Activated CD8-positive, alpha-beta memory T cell treated with anti-CD3 and anti-CD28 coated beads for 1 hour (primary cell): ENCODE data around the gene UMODL1.

ENCODE experiments used
- DNase-seq, 2 donors: peaks; one replicate each; pipeline ENCODE4 v3.0.0-alpha.2; 2020; ENCODE audit warnings: low read depth in 1 of 2; ENCODE audit errors: extremely low read depth in 1 of 2

The UMODL1 gene

DNA sequence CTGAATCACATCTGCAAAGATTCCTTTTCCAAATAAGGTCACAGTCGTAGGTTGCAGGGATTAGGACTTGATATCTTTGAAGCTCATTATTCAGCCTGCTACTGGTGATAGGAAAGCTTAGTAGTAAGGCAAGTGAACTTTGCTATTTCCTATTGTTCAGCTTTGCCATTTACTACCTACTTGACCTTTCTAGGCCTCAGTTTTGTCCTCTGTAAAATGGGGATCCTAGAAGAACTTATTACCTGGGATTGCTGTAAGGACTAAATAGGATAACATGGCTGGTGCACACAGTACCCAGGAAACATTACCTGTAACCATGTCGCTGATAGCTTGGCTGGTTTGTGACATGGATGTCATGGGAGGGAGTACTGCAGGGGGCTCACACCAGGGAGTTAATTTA, 24.5 kb downstream of the UMODL1 start:
- no peak for DNase-seq

DNA sequence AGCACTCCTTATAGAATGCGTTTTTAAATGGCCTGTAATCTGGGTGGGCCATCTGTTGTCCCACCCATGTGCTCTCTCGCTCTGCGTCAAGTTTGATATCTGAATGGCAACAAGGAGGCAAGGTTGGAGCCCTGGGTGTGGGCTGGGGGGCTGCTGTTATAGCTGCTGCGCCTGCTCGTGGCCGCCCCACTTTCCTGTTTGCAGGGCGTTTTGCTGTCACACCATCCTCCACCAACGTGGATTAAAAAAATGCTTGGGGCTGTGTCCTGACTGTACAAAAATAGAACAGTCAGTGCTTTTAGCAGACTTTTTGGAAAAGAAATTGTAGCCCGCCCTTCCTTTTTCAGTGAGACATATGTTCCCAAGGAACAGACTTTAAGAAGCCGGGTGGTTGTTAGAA, 25.4 kb downstream of the UMODL1 start:
- DNase-seq: no peak

DNA sequence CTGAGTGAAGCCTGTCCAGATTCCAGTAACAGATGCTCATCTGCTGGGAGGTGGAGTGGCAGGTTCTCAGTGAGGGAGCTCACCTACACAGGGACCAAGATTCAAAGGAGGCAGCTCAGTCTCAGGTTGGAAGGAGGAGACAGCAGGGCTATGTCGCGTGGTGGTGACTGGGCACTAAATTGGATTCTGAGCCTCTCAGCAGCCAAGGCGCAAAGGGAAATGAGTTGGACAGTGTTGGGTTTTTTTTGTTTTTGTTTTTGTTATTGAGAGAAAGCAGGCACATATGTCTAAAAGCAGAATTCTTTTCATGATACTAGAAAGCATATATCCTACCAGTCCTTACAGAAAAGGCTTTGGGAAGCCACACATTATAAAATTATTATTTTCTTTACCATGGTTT, 26.2 kb downstream of the UMODL1 start:
- no peak for DNase-seq

DNA sequence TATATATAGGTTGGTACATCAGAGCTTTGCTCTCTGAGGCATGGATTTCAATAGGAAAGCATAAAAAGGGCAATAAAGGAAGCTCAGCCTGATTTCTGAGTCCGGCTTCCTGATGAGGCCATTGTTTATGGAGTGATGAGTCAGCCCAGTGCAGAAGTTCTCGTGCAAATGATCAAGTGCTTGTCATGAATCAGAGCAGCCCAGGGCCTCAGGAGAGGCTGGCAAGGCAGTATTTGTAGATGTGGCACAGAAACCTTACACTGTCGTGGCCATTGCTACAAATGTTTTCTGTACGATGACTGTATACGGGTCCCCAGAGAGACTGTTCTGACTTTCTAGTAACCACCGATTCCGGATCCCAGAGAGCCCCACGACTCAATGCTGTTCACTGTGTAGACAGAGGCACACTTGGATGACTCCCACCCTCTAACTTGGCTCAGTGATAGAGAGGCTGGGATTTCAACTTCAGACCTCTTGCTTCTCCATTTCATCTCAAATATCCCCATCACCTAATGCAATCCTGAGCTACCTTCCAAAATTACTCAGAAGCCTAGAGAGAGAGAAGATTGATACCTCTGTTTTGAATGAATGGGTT, 26.8 kb downstream of the UMODL1 start:
- no peak for DNase-seq

DNA sequence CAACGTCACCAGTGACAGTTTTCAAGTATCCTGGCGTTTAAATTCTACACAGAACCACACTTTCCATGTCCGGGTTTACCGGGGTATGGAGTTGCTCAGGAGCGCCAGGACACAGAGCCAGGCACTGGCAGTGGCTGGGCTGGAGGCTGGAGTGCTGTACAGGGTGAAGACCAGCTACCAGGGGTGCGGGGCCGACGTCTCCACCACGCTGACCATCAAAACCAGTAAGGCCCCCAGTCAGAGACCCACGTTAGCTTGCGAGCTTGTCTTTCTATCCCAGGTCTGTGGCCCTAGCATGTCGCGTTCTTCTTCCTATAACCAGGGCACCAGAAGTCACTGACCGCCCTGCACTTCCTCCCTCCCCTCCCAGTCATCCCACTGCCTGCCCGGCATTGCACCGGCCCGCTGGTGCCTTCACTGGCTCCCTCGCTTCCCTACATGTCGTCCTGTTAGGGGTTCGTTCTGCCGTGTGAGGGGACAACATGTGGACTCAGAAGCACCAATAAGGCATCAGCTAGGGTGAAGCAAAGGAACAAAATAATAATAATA, 27.9 kb downstream of the UMODL1 start:
- DNase-seq: no peak

DNA sequence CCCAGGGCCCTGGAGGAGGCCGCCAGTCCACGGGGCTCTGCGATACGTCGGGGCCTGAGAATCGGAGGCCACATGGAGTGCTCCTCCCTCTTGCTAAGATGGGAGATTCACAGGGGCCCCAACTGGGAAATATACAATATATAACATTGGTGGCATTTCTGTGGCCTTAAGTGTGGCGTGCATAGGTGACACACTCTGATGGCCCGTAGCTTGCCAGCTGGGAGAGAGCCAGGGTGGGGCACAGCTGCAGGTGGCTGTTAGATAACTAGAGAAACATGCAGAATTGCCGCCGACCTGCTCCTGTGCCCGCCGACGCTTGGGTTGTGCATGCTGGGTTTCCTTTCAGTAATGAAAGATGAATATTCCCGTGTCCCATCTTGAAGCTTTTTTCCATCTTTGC, 30.1 kb downstream of the UMODL1 start:
- DNase-seq: no peak

DNA sequence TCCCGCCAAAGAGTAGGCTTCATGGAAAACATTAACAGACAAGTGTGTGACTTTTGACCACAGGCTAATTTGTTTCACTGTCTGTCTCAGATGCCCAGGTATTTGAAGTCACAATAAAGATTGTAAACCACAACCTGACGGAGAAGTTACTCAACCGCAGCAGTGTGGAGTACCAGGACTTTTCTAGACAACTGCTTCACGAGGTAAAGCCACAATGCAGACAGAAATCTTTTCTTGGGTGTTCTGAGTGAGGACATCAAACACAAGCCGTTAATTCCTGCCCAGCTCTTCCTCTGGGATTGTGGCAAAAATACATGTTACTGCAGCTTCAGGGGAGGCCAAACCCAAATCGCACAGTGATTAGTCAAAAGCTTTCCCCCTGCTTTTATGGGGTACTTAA, 31.0 kb downstream of the UMODL1 start:
- DNase-seq: no peak

DNA sequence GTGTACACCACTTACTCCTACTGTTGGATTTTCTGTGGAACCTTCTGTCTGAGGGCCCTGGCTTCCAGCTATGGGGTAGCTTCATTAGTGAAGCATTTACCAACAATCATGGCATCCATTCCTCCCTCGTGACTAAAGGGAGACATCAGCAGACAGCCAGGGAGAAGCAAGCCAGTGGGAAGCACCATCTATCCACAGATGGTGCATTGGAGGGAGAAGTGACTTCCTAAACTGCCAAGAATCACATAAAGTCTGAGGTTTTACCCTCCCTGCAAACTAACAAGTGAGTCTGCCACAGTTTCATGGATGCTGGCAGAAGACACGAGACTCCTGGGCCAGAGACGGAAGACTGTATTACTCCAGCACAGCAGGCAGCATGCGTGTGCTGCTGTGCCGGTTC, 31.4 kb downstream of the UMODL1 start:
- DNase-seq: no peak

DNA sequence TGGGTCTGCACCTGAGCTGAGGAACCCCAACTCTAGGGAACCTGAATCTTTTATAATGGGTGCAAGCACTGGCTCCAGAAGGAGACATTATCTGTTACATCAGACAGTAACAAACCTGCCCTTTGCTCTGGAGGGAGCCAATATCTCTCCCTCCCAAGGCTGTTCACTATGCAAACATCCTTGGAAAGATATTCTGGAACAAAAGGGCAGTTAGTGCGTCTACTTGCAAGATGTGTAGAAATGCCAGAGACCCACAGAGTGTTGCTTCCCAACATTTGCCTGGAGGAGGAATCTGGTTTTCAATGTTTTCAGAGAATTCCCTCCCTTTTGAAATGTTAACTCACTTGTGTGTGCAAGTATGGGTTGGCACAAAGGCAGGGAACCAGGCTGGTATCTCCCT, 31.9 kb downstream of the UMODL1 start:
- no peak for DNase-seq

DNA sequence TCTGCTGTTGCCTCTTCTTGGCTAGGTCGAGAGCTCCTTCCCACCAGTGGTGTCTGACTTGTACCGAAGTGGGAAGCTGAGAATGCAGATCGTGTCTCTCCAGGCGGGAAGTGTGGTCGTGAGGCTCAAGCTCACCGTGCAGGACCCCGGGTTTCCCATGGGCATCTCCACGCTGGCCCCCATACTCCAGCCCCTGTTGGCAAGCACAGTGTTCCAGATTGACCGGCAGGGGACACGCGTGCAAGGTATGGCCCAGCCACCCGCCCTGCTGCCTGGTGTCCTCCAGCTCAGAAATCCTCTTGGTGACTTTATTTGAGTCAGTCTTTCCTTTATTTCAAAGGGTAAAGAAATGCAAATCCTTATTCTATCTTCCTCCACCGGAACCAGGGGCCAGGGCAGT, 32.7 kb downstream of the UMODL1 start:
- DNase-seq: no peak

DNA sequence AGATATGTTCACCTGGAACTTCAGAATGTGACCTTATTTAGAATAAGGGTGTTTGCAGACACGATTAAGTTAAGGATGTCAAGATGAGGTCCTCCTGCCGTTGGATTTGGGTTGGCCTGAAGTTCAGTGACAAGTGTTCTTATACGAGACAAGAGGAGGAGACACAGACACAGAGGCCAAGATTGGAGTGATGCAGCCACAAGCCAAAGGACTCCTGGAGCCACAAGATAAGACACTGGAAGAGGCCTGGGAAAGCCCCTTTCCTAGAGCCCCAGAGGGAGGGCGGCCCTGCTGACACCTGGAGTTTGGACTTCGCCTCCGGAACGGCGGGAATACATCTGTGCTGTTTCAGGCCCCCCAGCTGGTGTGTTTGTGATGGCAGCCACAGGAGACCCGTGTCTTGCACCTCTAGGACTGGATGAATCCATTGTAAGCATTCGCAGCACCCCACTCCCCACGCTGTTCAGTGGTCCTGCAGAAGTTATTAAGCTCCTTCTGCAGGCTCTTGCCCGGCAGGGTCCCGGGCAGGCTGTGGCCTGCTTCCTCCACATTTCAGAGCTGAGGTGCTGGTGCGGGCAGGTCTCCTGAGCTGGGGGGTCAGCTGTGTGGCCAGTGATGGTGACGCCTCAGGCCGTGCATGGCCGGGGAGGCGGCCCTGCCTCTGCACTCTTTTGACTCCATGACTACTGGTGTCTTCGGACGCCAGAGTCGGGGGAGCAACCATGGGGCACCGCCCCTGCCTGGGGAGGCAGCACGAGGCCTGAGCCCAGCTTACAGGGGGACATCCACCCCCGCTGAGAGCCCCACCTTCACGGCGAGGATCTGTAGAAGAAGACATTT, 34.6 kb downstream of the UMODL1 start:
- DNase-seq: no peak

DNA sequence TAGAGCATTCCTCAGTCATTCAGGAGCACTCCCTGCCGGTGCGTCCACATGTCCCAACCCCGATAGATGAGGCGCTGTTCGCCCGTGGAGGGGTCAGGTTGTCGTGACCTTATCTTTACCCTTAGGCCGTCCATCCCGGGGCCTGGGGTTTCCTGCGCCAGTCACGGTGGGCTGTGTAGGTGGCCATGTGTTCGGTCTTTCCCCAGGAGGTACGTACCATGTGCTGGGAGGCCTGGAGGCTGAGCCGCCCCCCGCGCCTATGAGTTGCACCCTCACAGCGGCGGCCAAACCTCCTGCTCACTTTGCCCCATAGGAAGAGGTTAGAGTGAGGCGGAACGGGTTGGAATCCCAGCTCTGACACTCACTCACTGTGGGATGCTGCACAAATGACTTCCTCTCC, 35.3 kb downstream of the UMODL1 start:
- no peak for DNase-seq

DNA sequence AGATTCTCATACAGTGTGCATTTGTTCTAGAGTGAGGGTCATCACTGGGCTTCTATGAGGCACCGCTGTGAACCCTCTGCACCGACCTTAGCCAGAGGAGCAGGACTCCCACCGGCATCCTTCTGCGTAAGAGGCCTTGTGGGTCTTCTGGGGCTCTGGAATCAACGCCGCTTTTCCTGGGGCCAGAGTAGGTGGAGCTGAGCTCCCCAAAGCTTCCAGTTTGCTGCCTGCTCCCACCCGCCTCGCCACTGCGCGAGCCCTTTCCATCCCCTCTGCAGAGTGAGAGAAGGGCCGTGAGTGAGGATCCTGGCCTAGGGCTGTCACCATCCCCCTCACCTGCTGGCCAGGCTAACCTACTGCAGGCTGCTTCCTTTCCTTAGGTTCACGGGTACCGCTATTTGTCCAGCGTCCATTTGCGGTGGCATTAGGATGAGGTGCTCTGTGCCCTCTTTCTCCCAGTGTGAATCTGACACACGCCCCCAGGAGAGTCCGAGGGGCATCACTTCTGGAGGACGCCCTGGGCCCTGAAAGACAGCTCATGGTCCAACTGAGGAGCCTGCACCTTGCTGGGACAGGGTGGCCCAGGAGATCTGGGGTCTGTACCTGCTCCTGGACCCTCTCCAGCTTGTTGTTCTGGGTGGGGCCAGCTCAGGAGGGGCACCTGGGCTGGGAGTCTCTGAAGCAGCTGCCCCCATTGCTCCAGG, 36.2 kb downstream of the UMODL1 start:
- DNase-seq: no peak

DNA sequence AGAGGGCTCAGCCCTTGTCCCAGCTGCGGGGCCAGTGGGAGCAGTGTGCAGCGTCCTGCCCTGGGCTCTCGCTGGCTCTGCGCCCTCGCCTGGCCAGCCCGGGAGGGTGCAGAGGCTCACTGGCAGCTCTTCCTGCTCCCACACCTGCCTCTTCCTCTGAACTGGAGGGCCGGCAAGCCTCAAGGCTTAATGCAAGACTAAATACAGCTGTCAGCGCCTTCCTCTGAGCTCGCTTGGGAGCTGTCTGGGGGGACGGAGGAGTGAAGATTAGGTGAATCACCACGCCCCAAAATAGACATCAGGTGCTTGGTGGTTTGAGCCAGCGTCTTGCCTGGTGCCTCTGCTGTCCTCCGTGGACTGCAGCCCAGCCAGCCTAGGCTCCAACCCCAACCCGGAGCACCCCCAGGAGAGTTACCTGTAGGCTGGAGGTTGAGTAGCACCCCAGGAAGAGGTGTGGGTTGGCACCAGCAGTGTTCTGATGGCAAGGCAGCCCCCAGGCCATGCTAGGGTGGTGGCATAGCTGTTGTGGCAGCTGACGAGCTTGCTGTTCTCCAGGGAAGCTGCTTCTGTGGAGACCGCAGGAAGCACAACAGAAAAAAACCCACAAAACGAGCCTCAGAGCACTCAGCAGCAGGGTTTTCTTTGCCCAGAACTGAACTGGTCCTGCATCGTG, 36.9 kb downstream of the UMODL1 start:
- DNase-seq: peak; percentile 7 to 46

DNA sequence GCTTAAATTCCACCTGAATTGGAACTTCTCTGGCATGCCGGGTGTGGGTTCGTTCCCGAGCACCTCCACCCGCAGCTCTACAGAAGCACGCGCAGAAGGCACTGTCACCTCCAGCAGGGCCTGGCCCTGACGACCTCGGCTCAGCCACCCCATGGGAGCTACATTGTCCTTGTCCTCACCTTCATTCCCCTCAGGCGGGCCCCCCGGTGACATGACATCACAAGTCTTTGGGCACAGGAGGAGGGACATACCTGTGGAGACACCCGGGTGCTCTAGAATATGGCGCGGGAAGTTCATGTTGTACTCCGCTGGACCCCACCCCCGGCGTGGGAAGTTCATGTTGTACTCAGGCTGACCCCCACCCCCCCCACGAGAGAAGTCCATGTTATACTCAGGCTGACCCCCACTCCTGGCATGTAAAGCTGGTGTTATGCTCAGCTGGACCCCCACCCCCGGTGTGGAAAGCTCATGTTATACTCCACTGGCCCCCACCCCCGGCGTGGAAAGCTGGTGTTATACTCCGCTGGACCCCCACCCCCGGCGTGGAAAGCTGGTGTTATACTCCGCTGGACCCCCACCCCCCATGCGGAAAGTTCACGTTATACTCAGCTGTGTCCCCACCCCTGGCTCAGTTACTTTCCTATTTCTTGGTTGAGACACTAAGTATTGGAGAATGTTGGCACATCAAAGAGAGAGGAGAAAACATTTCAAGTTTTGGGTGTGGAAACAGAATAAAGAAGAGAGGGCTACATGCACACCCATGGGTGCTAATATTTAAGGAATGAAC, 37.6 kb downstream of the UMODL1 start:
- DNase-seq: no peak

DNA sequence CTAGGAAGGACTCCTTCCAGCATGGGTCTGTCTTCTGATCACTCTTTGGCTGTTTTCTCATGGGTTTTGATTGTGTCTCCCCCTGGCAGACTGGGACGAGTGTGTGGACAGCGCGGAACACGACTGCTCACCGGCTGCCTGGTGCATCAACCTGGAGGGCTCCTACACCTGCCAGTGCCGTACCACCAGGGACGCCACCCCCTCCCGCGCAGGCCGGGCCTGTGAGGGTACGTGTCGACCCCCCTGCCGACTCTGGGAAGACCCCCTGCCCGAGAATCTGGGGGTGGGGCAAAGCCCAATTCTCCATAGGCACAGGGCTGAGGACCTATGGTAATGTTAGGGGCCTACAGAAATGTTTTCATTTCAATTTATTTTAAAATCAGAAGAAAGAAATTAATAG, 38.4 kb downstream of the UMODL1 start:
- no peak for DNase-seq

DNA sequence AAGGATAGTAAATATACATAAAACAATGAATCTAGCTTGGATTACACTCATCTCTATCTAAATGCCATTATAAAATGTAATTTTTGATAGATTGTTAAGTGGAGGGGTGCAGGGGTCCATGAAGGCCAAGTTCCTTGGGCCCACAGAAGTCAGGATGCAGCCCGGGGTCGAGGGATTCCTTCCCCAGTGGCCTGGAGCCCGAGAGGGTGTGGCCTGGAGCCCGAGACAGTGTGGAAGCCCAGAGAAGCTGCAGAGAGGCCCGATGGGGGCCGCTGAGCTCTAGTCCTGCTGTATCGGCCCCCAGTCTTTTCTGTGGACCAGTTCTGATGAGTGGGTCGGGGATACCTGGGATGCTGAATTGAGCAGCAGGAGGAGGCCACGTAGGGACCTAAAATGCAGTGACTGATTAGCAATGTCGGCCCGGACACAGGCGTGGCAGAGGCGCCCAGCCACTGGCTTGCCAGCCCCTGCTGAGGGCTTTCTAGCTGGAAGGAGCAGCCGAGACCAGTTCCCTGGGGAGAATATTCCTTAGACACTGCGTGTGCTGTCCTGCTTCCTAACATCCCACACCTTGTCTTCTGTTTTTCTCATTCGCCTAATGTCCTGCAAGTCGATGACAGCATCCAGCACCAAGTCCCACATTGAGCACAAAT, 38.9 kb downstream of the UMODL1 start:
- no peak for DNase-seq

DNA sequence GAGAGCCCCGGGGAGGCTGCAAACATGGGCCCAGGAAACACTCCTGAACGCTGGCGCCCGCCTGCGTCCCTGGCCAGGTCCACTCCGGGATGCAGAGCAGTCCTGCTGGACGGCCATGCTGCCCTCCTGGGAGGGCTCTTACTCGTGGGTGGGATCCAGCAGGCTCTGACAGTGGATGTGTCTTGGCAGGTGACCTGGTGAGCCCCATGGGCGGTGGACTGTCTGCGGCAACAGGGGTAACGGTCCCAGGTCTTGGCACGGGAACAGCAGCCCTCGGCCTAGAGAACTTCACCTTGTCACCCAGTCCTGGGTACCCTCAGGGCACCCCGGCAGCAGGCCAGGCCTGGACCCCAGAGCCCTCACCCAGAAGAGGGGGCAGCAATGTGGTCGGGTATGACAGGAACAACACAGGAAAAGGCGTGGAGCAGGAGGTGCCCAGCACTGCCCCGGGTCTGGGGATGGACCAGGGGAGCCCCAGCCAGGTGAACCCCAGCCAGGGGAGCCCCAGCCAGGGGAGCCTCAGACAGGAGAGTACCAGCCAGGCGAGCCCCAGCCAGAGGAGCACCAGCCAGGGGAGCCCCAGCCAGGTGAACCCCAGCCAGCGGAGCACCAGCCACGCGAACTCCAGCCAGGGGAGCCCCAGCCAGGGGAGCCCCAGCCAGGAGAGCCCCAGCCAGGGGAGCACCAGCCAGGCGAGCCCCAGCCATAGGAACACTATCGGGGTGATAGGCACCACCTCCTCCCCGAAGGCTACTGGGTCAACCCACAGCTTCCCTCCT, 39.8 kb downstream of the UMODL1 start:
- no peak for DNase-seq

DNA sequence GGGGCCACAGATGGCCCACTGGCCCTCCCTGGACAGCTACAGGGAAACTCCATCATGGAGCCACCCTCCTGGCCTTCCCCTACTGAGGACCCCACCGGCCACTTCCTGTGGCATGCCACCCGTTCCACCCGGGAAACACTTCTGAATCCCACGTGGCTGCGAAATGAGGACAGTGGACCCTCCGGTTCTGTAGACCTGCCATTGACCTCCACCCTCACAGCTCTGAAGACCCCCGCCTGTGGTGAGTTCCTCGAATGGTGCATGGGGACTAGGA, 40.3 kb downstream of the UMODL1 start:
- DNase-seq: no peak
